MCF 10A (cell line): ENCODE measurements around the gene ICE1. TPM values are rescaled to one million over a fixed set of nuclear protein-coding genes. Genes with fewer than 3 reads are reported as not detected.
A peak's percentile ranks its signal among the peaks of the same experiment; 100 is the strongest.
"Not testable (repeated sequence)": the region's sequence is repeated elsewhere in the genome, so short reads cannot be mapped to it uniquely, and the experiment has no call there.

Experiments
- BruUV-seq: library from RNA; stranded (reverse); fragments of 400-500 nt; replicated peaks from 2 replicates; lab custom pipeline; 2021; lab: Mats Ljungman, UMichigan
- CTCF ChIA-PET: fragments of 300-600 bp; sonication (Branson Sonifier 250); formaldehyde crosslinking; extraction: SDS; loops from one replicate; lab custom pipeline; 2021; ENCODE audit warnings: antibody characterized with exemption, inconsistent platforms; lab: Yijun Ruan, JAX
- POLR2A ChIA-PET: fragments of 300-600, 350-650 bp; sonication (Branson Sonifier 250); formaldehyde crosslinking; extraction: SDS; loops from one replicate; lab custom pipeline; 2020; ENCODE audit warnings: antibody characterized with exemption, inconsistent platforms; lab: Yijun Ruan, JAX
- DNase-seq: peaks from one replicate; pipeline ENCODE4 v3.0.0-alpha.2; 2018; ENCODE audit not compliant: unreplicated experiment
- H3K27ac Mint-ChIP-seq: one replicate; pipeline ENCODE4 v1.8.0; 2022; ENCODE audit warnings: mild to moderate bottlenecking, low read depth, mixed read lengths; ENCODE audit not compliant: unreplicated experiment
- H3K27me3 Mint-ChIP-seq: one replicate; pipeline ENCODE4 v1.8.0; 2022; ENCODE audit warnings: mixed read lengths; ENCODE audit not compliant: insufficient read depth, unreplicated experiment
- H3K36me3 Mint-ChIP-seq: one replicate; pipeline ENCODE4 v1.8.0; 2022; ENCODE audit warnings: mild to moderate bottlenecking, moderate library complexity, mixed read lengths; ENCODE audit not compliant: insufficient read depth, unreplicated experiment
- H3K4me1 Mint-ChIP-seq: one replicate; pipeline ENCODE4 v1.8.0; 2022; ENCODE audit warnings: mixed read lengths; ENCODE audit not compliant: insufficient read depth, unreplicated experiment
- H3K4me3 Mint-ChIP-seq: one replicate; pipeline ENCODE4 v1.8.0; 2022; ENCODE audit warnings: mild to moderate bottlenecking, moderate library complexity, mixed read lengths; ENCODE audit not compliant: unreplicated experiment
- H3K9me3 Mint-ChIP-seq: one replicate; pipeline ENCODE4 v1.8.0; 2022; ENCODE audit warnings: mixed read lengths; ENCODE audit not compliant: unreplicated experiment
- CTCF ChIP-seq: fragments of 200-600 bp; IDR thresholded peaks from one replicate; pipeline ENCODE4 v1.8.0; 2022; ENCODE audit warnings: antibody characterized with exemption, mild to moderate bottlenecking; ENCODE audit not compliant: unreplicated experiment
- intact Hi-C: fragments of 100-400 bp; cut with micrococcal nuclease; formaldehyde crosslinking; loops from 2 replicates; pipeline ENCODE4 v1.14.1; 2022
- total RNA-seq: library from RNA; stranded (reverse); gene quantifications from 2 replicates; pipeline ENCODE4 v1.2.3, GENCODE V29; 2022

ICE1 gene
- total RNA-seq, 1 experiment from 2014 or later = 28.4 TPM

DNA sequence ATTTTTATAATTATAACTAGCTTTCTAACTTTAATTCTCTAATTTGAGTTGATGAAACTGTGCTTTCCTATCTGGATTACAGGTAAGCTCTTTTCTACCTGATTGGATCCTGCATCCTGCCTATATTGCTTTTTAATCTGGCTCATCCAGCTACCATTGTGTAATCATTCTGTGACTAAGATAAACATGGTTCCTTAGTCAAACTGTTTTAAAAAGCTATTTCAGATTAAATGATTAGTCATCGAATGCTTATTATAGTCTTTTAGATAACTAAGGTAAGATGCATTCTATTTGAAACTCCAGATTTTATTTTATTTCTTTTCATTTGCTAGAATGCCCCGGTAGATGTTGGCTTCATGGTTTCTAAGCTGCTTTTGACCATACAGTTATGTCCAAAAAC is 50.7 kb downstream of the ICE1 start:
- H3K36me3 Mint-ChIP-seq = peaks cover 56% of the 10 kb centered on the region
- POLR2A ChIA-PET = interaction anchor here (0.7 to 1.3 kb wide), 3 partner anchors 11 to 1160 kb away, joined by 3 to 5 read pairs (median 4); partner anchors contain the start of genes NSUN2 and SRD5A1

DNA sequence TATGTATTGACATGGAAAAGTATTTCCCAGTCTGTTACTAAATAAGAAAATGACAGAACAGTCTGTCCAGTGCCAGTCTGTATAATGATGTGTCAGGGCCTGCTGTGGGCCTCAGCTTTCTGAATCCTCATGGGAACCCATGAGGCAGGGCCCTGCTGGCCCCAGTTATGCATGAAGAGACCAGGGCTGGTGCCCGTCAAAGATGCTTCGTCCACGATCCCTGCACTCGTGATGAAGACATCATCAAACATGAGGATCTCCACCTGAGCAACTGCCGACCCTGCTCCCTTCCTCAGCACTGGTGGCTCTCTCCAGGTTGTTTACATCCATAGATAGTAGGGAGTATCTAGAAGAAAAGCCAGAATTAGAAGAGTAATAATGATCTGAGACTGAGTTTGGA is 52.5 kb downstream of the ICE1 start:
- CTCF ChIA-PET = interaction anchor here (1.4 kb wide), 1 partner anchor 10 kb away, joined by 4 read pairs; no protein-coding TSS in a partner anchor
- H3K36me3 Mint-ChIP-seq = peaks cover 54% of the 10 kb centered on the region

More for the DNA sequence above, 50.7 kb downstream of the ICE1 start:
- DNase-seq = peak; percentile 27
- intact Hi-C loops = no loop called here
- no peak overlapping the region for H3K4me3 Mint-ChIP-seq
- H3K27ac Mint-ChIP-seq = no peak overlapping the region
- H3K9me3 Mint-ChIP-seq = no peaks in the 10 kb centered on the region
- BruUV-seq = no TSS peak
- TF ChIP-seq CTCF = no peak
- H3K27me3 Mint-ChIP-seq = no peaks in the 10 kb centered on the region
- CTCF ChIA-PET = interaction anchor here (0.5 kb wide), 1 partner anchor 20 kb away, joined by 3 read pairs; no protein-coding TSS in a partner anchor
- no peaks in the 10 kb centered on the region for H3K4me1 Mint-ChIP-seq

DNA sequence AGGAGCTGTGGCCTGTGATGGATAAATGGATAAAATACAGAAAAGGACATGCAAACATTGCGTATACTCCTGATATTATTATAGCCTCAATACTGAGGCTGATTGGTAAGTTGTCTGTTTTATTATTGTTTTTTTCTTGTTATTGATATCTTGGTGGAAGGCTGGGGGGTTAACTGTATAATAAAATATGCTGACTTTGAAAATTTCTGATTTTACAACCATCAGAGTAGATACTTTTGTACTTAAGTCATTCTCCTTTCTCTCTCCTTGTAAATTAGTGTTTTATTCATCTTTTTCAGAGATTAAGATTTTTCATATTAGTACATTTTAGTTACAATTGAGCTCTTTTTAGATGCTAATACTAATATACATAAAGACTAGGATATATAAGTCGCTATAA is 53.5 kb downstream of the ICE1 start:
- no peak for DNase-seq
- no peak overlapping the region for H3K27ac Mint-ChIP-seq
- H3K4me3 Mint-ChIP-seq = no peak overlapping the region
- CTCF ChIA-PET = interaction anchor here (0.8 to 1.0 kb wide), 3 partner anchors 15 to 1269 kb away, joined by 3 read pairs; no protein-coding TSS in a partner anchor
- peaks cover 50% of the 10 kb centered on the region for H3K36me3 Mint-ChIP-seq
- no peaks in the 10 kb centered on the region for H3K9me3 Mint-ChIP-seq
- H3K27me3 Mint-ChIP-seq = no peaks in the 10 kb centered on the region
- peaks cover 4% of the 10 kb centered on the region for H3K4me1 Mint-ChIP-seq
- no TSS peak for BruUV-seq
- no peak for TF ChIP-seq CTCF
- POLR2A ChIA-PET = no interaction called here
- intact Hi-C loops = no loop called here

More for the DNA sequence above, 52.5 kb downstream of the ICE1 start:
- no peak for TF ChIP-seq CTCF
- no peaks in the 10 kb centered on the region for H3K4me1 Mint-ChIP-seq
- H3K4me3 Mint-ChIP-seq = no peak overlapping the region
- BruUV-seq = no TSS peak
- DNase-seq = no peak
- POLR2A ChIA-PET = no interaction called here
- intact Hi-C loops = no loop called here
- H3K27ac Mint-ChIP-seq = no peak overlapping the region
- no peaks in the 10 kb centered on the region for H3K27me3 Mint-ChIP-seq
- no peaks in the 10 kb centered on the region for H3K9me3 Mint-ChIP-seq

DNA sequence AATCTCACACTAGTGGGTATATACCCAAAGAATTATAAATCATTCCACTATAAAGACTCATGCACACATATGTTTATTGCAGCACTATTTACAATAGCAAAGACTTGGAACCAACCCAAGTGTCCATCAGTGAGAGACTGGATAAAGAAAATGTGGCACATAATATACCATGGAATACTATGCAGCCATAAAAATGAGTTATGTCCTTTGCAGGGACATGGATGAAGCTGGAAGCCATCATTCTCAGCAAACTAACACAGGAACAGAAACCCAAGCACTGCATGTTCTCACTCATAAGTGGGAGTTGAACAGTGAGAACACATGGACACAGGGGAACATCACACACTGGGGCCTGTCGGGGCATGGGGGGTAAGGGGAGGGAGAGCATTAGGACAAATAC is 57.1 kb downstream of the ICE1 start:
- DNase-seq, H3K9me3 Mint-ChIP-seq, H3K4me3 Mint-ChIP-seq, POLR2A ChIA-PET, H3K27ac Mint-ChIP-seq, intact Hi-C loops, H3K27me3 Mint-ChIP-seq, BruUV-seq, H3K4me1 Mint-ChIP-seq: not testable (repeated sequence)
- CTCF ChIA-PET = interaction anchor here (0.6 to 1.0 kb wide), 3 partner anchors 9 to 39 kb away, joined by 3 read pairs; no protein-coding TSS in a partner anchor
- peaks cover 43% of the 10 kb centered on the region for H3K36me3 Mint-ChIP-seq
